Measurements from ENCODE around the gene UBQLN4.

The UBQLN4 gene

DNA sequence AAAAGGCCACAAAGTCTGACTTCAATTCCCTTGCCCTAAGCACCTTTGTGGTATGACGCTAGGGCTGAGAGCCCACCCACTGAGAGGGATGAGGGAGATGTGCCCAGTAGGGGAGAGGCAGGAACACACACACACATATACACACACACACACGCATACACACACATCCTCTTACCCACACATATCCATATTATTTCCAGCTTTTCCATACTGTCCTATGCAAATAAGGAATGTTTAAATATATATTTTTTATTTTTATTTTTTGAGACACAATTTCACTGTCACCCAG, 10.3 kb upstream of the UBQLN4 start:
- Histone ChIP-seq H3K4me3 (ENCODE audit: insufficient read depth, low read depth, low read length, poor library complexity, severe bottlenecking) (no peak overlapping the region), H3K36me3 (ENCODE audit: control insufficient read depth, insufficient read depth, low read length) (no peaks in the 10 kb centered on the region), H3K9me3 (ENCODE audit: control insufficient read depth, low read length) (no peaks in the 10 kb centered on the region), H3K27me3 (replicated peaks; ENCODE audit: control insufficient read depth, insufficient read depth, low read length, poor library complexity, severe bottlenecking) (no peaks in the 10 kb centered on the region), H3K27ac (ENCODE audit: insufficient read depth, low read length, poor library complexity, severe bottlenecking) (no peak overlapping the region), H3K4me1 (ENCODE audit: control insufficient read depth, insufficient read depth, low read length, poor library complexity, severe bottlenecking) (no peaks in the 10 kb centered on the region)
- DNase-seq = no peak

DNA sequence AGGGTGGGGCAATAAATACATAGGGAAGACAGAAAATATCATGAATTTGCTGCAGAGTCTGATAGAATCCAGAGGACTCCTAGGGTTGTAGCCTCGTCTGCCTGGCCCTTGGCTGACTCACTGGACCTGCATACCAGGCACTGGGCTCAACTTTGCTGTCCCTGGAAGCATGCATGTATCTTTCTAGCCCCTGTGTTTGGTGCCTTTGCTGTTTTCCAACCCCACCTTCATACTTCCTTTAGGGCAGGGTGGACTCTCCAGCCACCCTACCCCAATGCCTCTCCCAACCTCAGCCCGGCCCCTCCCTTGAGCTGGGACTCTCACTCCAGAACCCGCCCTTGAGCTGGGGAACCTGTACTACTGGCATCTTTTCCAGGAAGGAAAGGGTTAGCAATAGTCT, 8.6 kb upstream of the UBQLN4 start:
- no peak for DNase-seq
- Histone ChIP-seq H3K9me3 (ENCODE audit: control insufficient read depth, low read length) (no peaks in the 10 kb centered on the region), H3K4me1 (ENCODE audit: control insufficient read depth, insufficient read depth, low read length, poor library complexity, severe bottlenecking) (no peaks in the 10 kb centered on the region), H3K27ac (ENCODE audit: insufficient read depth, low read length, poor library complexity, severe bottlenecking) (no peak overlapping the region), H3K4me3 (ENCODE audit: insufficient read depth, low read depth, low read length, poor library complexity, severe bottlenecking) (no peak overlapping the region), H3K36me3 (ENCODE audit: control insufficient read depth, insufficient read depth, low read length) (peaks cover 3% of the 10 kb centered on the region), H3K27me3 (replicated peaks; ENCODE audit: control insufficient read depth, insufficient read depth, low read length, poor library complexity, severe bottlenecking) (no peaks in the 10 kb centered on the region)

DNA sequence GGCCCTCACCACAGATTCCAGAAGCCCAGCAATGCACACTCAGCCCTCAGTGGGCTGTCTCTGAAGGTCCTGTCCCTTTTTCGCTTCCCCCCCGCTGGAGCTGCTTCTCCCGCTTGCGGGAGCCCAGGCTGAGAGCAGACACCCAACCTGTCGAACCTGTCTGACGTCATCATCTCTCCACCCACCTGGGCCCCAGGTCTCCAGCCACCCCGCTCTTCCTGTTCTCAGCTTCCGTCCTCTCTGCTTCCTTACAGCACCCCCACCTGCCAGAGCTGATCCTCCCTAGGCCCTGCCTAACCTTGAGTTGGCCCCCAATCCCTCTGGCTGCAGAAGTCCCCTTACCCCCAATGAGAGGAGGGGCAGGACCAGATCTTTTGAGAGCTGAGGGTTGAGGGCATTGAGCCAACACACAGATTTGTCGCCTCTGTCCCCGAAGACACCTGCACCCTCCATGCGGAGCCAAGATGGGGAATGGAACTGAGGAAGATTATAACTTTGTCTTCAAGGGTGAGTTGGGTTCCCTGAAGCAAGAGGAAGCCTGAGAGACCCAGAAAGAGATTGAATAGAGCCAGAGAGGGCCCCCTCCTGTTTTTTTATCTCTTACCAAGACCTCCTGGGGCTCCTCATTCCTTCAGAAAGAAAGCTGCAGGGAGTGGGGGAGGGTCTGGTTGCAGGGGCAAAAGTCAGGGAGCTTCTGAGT, 7.5 kb upstream of the UBQLN4 start, which contains the start of gene RAB25:
Gene RAB25, plus strand, starts transcription at position 224 of the 700 bp plus-strand sequence. Its CDS starts 241 bp downstream, at position 465.
- no peak for DNase-seq
- Histone ChIP-seq H3K4me1 (ENCODE audit: control insufficient read depth, insufficient read depth, low read length, poor library complexity, severe bottlenecking) (no peaks in the 10 kb centered on the region), H3K9me3 (ENCODE audit: control insufficient read depth, low read length) (no peaks in the 10 kb centered on the region), H3K4me3 (ENCODE audit: insufficient read depth, low read depth, low read length, poor library complexity, severe bottlenecking) (no peak within 1 kb of the TSS), H3K27me3 (replicated peaks; ENCODE audit: control insufficient read depth, insufficient read depth, low read length, poor library complexity, severe bottlenecking) (no peaks in the 10 kb centered on the region), H3K36me3 (ENCODE audit: control insufficient read depth, insufficient read depth, low read length) (peaks cover 3% of the 10 kb centered on the region), H3K27ac (ENCODE audit: insufficient read depth, low read length, poor library complexity, severe bottlenecking) (no peak within 1 kb of the TSS)

DNA sequence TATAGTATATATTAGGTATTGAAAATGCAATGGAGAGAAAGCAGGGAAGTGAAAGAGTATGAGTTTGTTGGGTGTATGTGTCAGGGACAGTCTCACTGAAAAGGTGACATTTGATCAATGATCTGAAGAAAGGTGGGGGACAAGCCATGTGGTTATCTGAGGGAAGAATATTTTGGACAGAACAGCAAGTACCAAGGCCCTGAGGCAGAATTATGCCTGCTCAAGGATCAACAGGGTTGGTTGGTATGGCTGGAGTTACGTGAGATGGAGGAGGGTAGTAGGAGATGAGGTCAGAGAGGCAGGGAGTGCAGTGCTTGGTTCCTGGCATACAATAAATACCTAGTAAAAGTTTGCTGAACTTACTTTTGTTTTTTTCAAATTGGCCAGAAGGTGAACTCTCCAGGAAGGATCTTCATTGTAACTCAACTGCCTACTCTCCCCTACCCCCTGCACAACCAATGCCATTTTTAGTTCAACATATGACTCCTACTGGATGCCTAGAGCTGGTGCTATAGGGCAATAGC, 2.8 kb upstream of the UBQLN4 start:
- peaks cover 3% of the 10 kb centered on the region for H3K36me3 ChIP-seq (ENCODE audit: control insufficient read depth, insufficient read depth, low read length)
- H3K27me3 ChIP-seq (replicated peaks; ENCODE audit: control insufficient read depth, insufficient read depth, low read length, poor library complexity, severe bottlenecking) = no peaks in the 10 kb centered on the region
- no peak overlapping the region for H3K4me3 ChIP-seq (ENCODE audit: insufficient read depth, low read depth, low read length, poor library complexity, severe bottlenecking)
- no peak for DNase-seq
- no peaks in the 10 kb centered on the region for H3K9me3 ChIP-seq (ENCODE audit: control insufficient read depth, low read length)
- H3K27ac ChIP-seq (ENCODE audit: insufficient read depth, low read length, poor library complexity, severe bottlenecking) = no peak overlapping the region
- H3K4me1 ChIP-seq (ENCODE audit: control insufficient read depth, insufficient read depth, low read length, poor library complexity, severe bottlenecking) = peaks cover 14% of the 10 kb centered on the region

DNA sequence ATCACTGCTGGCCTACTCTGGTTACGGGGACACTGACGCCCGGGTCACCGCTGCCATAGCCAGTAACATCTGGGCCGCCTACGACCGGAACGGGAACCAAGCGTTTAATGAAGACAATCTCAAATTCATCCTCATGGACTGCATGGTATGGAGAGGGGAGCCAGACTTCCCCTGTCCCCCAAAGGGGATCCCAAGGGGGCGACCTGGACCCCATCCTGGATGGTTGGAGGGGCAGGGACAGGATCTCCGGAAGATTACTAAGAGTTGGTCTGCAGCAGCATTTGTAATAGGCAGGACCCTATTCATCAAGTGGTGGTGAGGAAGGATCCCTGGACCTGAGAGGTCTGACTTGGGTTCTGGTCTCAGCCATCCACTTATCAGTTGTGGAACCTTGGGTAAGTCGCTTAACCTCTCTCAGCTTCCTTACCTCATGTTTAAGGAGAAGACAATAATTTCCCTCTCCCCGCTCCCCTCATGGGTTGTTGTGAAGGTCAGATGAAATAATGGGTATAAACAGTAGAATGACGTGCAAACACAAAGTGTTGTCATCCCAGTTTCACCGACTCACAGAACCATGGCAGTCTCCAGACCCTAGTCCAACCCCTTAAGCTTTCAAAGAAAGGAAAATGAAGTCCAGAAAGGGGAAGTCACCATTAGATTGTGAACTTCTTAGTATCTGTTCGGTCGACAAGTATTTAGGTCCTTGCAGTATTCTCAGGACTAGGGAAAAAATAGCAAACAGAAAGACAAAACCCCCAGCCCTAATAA, 1.9 kb upstream of the UBQLN4 start:
- DNase-seq = no peak
- Histone ChIP-seq H3K27me3 (replicated peaks; ENCODE audit: control insufficient read depth, insufficient read depth, low read length, poor library complexity, severe bottlenecking) (no peaks in the 10 kb centered on the region), H3K36me3 (ENCODE audit: control insufficient read depth, insufficient read depth, low read length) (peaks cover 3% of the 10 kb centered on the region), H3K4me3 (ENCODE audit: insufficient read depth, low read depth, low read length, poor library complexity, severe bottlenecking) (peak overlapping the region; percentile 95), H3K4me1 (ENCODE audit: control insufficient read depth, insufficient read depth, low read length, poor library complexity, severe bottlenecking) (peaks cover 14% of the 10 kb centered on the region), H3K27ac (ENCODE audit: insufficient read depth, low read length, poor library complexity, severe bottlenecking) (peak overlapping the region; percentile 79), H3K9me3 (ENCODE audit: control insufficient read depth, low read length) (no peaks in the 10 kb centered on the region)

DNA sequence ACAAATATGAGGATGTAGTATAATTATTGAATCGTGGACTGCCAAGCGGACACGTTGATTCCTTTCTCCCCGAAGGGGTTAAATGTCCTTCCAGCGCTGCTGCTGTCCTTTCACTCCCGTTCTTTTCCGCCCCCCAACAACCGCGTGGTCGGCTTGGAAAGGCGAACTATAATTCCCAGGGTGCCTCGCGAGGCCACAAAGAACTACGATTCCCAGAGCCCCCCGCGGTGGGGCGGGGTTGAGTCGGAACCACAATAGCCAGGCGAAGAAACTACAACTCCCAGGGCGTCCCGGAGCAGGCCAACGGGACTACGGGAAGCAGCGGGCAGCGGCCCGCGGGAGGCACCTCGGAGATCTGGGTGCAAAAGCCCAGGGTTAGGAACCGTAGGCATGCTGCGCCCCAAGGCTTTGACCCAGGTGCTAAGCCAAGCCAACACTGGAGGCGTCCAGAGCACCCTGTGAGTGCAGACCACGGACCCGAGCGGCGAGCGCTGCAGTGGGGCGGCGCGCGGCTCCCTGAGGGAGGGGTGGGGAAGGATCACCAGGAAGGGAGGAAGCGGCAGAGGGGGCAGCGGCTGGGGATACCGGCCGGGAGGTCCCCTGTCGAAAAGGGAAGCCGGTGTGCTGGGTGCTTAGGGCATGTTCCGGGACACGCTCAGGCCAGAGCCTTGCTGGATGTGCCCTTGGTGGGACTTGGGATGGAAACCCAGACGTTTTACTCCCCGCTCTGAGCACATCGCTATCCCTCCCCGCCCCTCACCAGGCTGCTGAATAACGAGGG, 1.1 kb upstream of the UBQLN4 start, which contains the start of gene LAMTOR2:
Gene LAMTOR2, plus strand, starts transcription at position 283 of the 781 bp plus-strand sequence. Its CDS starts 108 bp downstream, at position 391.
- no peaks in the 10 kb centered on the region for H3K9me3 ChIP-seq (ENCODE audit: control insufficient read depth, low read length)
- H3K36me3 ChIP-seq (ENCODE audit: control insufficient read depth, insufficient read depth, low read length) = peaks cover 3% of the 10 kb centered on the region
- peak within 1 kb of the TSS; percentile 79 for H3K27ac ChIP-seq (ENCODE audit: insufficient read depth, low read length, poor library complexity, severe bottlenecking)
- peak within 1 kb of the TSS; percentile 95 for H3K4me3 ChIP-seq (ENCODE audit: insufficient read depth, low read depth, low read length, poor library complexity, severe bottlenecking)
- peaks cover 14% of the 10 kb centered on the region for H3K4me1 ChIP-seq (ENCODE audit: control insufficient read depth, insufficient read depth, low read length, poor library complexity, severe bottlenecking)
- DNase-seq = peak; percentile 81 to 92 (median 92)
- no peaks in the 10 kb centered on the region for H3K27me3 ChIP-seq (replicated peaks; ENCODE audit: control insufficient read depth, insufficient read depth, low read length, poor library complexity, severe bottlenecking)

DNA sequence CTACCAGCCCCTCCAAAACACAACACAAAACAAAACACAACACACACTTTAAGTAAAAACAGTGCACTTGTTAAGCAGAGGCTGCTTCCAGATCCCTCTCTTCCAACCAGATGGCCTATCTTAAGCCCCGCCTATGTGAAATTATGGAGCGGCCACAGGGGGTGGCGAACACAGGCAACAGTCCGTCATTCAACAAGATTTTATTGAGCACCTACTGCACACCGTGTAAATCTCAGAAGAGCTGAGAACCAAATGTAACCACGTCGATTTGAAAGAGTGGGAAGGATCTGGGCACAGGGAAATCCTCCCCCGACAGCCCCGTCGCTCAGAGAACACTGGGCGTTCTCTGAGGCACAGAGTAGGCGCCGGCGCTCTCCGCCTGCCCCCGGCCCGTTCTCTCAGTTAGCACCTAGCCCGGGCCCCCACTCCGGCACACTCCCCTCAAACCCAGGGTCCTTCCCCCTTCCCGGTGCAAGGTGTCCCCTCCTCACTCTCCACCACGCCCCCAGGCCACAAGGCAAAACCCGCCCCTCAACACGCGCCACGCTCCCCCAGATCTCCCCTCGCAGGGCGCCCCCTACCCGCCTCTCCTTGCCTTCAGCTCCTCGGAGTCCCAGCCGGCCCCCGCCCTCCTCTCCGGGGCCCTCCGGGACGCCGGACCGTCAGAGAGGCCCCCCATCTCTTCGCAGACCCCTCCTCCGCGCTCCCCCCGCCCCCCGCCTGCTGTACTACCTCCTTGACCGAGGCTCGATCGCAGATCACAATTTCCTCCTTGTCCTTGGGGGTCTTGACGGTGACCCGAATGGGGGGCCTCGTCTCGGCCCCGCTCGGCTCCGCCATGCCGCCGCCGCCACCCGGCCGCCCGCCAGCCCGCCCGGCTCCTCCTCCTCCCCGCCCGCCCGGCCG, 483 bp downstream of the UBQLN4 start:
- H3K4me1 ChIP-seq (ENCODE audit: control insufficient read depth, insufficient read depth, low read length, poor library complexity, severe bottlenecking) = peaks cover 14% of the 10 kb centered on the region
- peak overlapping the region; percentile 60 for H3K27ac ChIP-seq (ENCODE audit: insufficient read depth, low read length, poor library complexity, severe bottlenecking)
- H3K4me3 ChIP-seq (ENCODE audit: insufficient read depth, low read depth, low read length, poor library complexity, severe bottlenecking) = peak overlapping the region; percentile 95
- H3K27me3 ChIP-seq (replicated peaks; ENCODE audit: control insufficient read depth, insufficient read depth, low read length, poor library complexity, severe bottlenecking) = no peaks in the 10 kb centered on the region
- peak; percentile 50 to 62 (median 58) for DNase-seq
- H3K36me3 ChIP-seq (ENCODE audit: control insufficient read depth, insufficient read depth, low read length) = peaks cover 7% of the 10 kb centered on the region
- no peaks in the 10 kb centered on the region for H3K9me3 ChIP-seq (ENCODE audit: control insufficient read depth, low read length)

DNA sequence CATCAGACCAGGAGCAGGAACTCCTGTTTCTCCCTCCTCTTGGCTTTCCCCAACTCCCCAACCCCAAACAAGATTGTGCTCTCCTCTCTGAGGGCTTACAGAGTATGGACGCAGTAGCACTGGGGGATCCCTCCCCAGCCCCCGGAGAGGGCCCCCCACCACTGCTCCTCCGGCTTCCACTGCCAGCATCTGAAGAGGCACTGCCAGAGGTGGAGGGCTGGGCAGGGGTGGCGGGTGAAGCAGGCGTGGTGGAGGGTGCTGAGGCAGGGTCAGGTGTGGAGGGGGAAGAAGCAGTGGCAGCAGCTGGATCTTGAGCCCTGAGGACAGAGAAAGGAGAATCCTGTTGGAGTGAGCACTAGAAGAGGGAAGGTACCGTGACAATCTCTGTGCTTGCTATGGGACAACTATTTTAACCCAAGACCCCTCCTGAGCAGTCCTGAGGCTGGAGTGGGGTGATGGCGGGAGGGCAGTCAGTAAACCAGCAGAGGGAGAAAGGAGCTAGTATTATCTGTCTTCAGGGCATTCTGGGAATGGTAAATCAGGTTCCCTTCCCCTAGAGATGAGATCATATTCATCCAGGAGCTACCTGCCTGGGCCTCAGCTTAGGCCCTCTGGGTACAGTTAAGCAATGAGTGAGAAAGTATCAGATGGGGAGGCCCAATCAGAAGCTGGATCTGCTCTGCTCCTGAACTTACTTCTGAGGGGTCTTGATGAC, 2.4 kb downstream of the UBQLN4 start:
- no peak overlapping the region for H3K27ac ChIP-seq (ENCODE audit: insufficient read depth, low read length, poor library complexity, severe bottlenecking)
- H3K9me3 ChIP-seq (ENCODE audit: control insufficient read depth, low read length) = no peaks in the 10 kb centered on the region
- H3K36me3 ChIP-seq (ENCODE audit: control insufficient read depth, insufficient read depth, low read length) = peaks cover 7% of the 10 kb centered on the region
- H3K27me3 ChIP-seq (replicated peaks; ENCODE audit: control insufficient read depth, insufficient read depth, low read length, poor library complexity, severe bottlenecking) = no peaks in the 10 kb centered on the region
- no peak for DNase-seq
- H3K4me1 ChIP-seq (ENCODE audit: control insufficient read depth, insufficient read depth, low read length, poor library complexity, severe bottlenecking) = peaks cover 14% of the 10 kb centered on the region
- no peak overlapping the region for H3K4me3 ChIP-seq (ENCODE audit: insufficient read depth, low read depth, low read length, poor library complexity, severe bottlenecking)

DNA sequence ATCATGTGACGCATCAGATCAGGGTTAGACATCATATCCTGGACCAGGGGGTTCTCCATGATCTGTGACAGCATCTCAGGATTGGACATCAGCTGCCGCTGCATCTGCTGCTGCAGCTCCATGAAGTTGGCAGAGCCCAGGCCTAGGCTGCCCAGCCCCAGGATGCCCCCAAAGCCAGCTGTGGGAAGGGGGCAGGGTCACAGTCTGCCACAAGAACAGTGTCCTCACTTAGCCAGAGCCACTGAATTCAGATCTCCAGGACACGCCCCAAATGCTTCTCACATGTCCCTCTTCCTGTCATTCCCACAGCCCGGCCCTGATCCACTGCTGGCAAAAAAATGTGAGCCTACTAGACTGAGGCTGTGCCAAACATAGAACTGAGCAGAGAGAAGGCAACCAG, 3.2 kb downstream of the UBQLN4 start:
- H3K36me3 ChIP-seq (ENCODE audit: control insufficient read depth, insufficient read depth, low read length) = peaks cover 7% of the 10 kb centered on the region
- no peak overlapping the region for H3K27ac ChIP-seq (ENCODE audit: insufficient read depth, low read length, poor library complexity, severe bottlenecking)
- no peaks in the 10 kb centered on the region for H3K9me3 ChIP-seq (ENCODE audit: control insufficient read depth, low read length)
- H3K4me1 ChIP-seq (ENCODE audit: control insufficient read depth, insufficient read depth, low read length, poor library complexity, severe bottlenecking) = peaks cover 10% of the 10 kb centered on the region
- DNase-seq = no peak
- H3K4me3 ChIP-seq (ENCODE audit: insufficient read depth, low read depth, low read length, poor library complexity, severe bottlenecking) = no peak overlapping the region
- H3K27me3 ChIP-seq (replicated peaks; ENCODE audit: control insufficient read depth, insufficient read depth, low read length, poor library complexity, severe bottlenecking) = no peaks in the 10 kb centered on the region
